Medulla oblongata (tissue), 1 donor: Measurements from ENCODE around the gene NAPA.
"Not testable (repeated sequence)": the region's sequence is repeated elsewhere in the genome, so short reads cannot be mapped to it uniquely, and the experiment has no call there.

ENCODE experiments used
- DNase-seq: peaks from one replicate; pipeline ENCODE4 v3.0.0-alpha.2; 2015; ENCODE audit errors: extremely low spot score

NAPA gene

GRCh38 chr19:47486220-47486619 lies 28.6 kb downstream of the NAPA start:
- not testable (repeated sequence) for DNase-seq

GRCh38 chr19:47485210-47485609 lies 29.7 kb downstream of the NAPA start:
- no peak for DNase-seq

DNA sequence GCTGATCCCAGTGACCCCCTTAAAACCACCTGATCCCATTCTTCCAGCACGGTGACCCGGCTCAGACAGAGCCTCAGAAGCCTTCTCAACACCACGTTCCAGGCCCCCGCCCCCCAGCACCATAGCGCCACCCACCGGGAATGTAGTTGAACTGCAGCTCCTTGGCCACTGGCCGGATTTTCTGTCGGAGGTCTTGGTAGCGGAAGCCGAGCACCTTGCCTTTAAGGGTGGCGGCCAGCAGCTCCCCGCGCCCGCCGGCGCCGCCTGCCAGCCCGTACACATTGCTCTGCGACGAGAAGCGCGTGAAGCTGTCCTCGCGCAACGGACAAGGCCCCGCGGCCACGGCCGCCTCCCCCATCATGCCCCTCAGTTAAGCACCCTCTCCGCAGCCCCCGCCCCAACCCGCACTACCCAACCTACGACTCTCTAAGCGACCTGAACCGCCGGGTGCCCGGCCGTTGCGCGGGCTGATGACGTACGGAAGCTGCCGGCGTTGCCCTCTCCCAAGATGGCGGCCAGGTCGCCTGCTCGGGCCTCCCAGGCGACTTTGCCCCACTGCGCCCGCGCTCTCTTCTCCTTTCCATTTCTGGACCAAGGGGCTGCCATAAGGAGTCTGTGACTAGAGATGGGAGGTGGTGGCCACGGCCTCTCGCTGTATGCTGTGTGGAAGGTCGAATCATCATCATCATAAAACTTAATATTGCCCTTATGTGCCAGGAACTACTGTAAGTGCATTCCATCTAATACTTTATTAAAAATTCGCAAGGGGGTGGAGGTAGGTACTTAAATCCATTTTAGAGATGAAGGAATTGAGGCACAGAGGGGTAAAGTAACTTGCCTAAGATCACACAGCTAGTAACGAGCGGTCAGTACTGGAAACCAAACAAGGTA lies 30.8 kb downstream of the NAPA start, which contains the start of gene KPTN:
Gene KPTN, minus strand, starts transcription at position 420 of the 891 bp plus-strand sequence. Its CDS starts 59 bp downstream, at position 361.
- peak; percentile 87 for DNase-seq

DNA sequence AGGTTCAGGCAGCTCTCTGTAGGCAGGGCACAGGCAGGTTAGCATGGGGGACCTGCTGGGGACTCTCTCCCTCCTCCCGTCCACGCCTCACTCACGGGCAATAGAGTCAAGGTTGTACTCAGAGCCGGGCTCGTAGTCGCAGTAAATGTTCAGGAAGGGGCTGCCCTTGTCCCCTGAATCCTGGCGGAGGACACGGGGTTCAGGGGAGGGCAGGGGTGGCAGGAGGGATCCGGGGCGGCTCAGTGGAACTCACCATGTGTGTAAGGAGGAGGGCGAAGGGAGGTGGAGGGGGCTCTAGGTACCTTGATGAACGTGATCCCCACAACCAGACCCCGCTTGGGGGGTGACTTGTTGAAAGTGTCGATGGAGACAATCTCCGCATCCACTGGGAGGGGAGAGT lies 31.7 kb downstream of the NAPA start:
- no peak for DNase-seq

GRCh38 chr19:47481460-47482052 lies 33.3 kb downstream of the NAPA start:
- no peak for DNase-seq

GRCh38 chr19:47480658-47481057 lies 34.2 kb downstream of the NAPA start:
- DNase-seq = no peak

DNA sequence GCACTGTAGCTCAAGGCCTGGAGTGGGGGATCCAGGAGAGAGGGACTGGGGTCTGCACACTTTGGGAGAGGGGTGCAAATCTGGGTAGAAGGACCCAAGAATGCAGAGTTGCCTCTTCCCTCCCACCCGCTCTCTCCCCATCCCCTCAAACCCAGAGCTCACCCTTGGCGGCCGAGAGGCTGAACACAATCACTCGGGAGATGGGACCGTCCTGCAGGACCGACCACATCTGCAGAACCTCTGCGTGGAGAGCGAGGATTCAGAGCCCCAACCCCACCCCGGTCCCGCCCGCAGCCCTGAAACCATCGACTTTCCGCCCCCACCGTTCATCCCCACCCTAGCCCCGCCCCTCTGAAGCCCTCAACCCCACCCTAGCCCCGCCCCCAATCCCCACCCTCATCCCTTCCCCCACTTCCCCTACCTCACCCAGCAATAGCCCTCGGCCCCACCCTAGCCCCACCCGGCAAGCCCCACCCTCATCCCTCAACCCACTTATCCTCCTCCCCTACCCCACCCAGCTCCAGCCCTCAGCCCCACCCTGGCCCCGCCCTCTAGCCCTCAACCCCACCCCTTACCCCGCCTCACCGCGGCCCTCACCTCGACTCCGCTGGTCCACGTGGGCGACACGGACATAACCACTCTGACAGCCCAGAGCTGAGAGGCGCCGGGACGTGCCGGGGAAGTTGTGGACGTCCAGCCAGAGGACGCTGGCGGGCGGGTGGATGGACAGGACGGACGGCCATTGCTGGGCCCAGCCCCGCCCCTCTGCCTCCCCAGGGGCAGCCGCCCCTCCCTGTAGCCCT lies 35.0 kb downstream of the NAPA start:
- no peak for DNase-seq

DNA sequence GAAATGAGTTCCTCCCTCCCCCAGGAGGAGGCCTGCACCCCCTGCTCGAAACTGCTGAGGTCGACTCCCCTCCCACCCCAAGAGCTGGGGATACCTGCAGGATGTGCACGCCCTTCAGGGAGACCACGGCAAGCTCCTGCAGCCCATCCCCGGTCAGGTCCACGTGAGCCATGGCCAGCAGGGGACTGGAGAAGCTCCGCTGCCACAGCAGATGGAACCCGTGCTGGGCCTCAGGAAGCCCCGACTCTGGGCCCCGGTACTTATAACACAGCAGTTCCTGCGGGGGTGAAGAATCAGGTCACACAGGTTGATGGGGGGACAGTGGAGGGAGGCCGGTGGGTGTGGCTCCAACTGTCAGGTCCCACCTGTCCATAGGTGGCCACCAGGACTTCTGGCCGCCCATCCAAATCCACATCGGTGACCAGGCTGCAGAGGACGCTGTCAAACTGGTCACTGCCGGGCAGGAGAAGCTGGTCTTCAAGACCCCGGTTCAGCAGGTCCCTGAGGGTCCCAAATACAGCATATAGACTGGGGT lies 38.4 kb downstream of the NAPA start:
- no peak for DNase-seq

DNA sequence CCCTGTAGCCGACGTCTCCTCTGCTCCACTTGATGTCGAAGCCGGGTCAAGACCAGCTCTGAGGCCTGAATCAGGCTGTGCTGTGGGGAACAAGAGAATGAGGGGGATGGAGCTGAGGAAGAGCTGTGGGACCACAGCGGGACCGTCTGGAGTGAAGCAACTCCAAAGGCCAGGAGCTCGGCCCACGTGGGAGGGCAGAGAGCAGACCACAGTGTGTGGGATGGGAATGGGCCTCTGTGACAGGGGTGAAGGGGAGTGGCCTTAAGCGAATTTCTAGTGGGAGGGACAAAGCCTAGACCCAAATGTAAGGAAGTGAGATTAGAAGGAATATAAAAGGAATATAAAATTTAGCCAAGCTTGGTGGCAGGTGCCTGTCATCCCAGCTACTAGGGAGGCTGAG lies 39.4 kb downstream of the NAPA start:
- no peak for DNase-seq

DNA sequence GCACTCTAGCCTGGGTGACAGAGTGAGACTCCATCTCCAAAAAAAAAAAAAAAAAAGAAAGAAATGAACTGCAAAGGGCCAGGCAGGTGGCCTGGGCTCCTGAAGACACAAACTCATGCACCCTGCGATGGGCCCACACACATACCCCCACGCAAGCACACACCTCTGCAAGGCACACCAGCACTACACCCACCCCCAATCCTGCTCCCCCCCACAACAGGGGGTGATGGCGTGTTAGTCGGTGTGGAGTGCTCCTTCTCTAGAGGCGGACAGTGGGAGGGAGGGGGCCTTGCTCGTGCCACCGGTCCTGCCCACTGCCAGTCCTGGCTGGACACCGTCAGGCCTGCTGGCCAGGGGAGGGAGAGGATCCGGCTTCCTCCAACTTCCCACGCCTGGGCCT lies 41.5 kb downstream of the NAPA start:
- DNase-seq = no peak

DNA sequence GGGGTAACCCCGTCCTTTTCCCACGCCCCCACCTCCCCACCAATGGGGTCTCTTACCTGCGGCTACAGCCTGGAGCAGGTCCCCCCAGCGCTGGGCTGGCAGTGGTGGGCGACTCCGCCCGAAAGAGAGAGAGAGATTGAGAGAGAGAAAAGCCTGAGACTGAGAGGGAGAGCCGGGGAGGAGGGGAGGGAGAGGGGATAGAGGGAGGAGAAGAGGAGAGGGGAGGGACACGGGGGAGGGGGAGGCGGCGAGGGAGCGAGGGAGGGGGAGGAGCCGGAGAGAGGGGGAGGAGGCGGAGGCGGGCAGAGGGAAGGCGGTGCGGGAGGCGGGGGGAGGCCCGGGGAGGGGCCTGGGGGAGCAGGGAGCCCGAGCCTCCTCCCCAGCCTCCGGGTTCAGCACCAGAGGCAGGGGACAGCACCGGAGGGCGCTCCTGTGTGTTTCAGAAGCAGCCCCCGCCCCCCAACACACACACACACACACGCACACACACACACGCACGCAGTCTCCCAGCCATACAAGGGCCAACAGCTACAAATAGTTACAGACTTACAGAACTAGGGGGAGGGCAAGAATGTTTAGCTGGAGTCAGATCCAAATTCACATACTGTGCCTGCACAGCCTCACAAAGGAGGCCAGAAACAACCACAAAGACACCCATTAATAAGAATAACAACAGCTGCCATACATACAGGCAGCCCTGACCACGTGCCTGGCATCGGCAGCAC lies 43.0 kb downstream of the NAPA start, which contains the start of gene SLC8A2:
Gene SLC8A2, minus strand, starts transcription at position 161 of the 725 bp plus-strand sequence. CDS start 5,490 bp downstream, outside the sequence.
- peak; percentile 37 for DNase-seq

- no peak for DNase-seq
These were observed 43.5 kb downstream of the NAPA start for GRCh38 chr19:47471381-47471732.

GRCh38 chr19:47470447-47471195 lies 44.2 kb downstream of the NAPA start:
- no peak for DNase-seq

GRCh38 chr19:47469719-47470118 lies 45.1 kb downstream of the NAPA start:
- DNase-seq = no peak

- no peak for DNase-seq
These were observed 45.5 kb downstream of the NAPA start for GRCh38 chr19:47469363-47469700.

DNA sequence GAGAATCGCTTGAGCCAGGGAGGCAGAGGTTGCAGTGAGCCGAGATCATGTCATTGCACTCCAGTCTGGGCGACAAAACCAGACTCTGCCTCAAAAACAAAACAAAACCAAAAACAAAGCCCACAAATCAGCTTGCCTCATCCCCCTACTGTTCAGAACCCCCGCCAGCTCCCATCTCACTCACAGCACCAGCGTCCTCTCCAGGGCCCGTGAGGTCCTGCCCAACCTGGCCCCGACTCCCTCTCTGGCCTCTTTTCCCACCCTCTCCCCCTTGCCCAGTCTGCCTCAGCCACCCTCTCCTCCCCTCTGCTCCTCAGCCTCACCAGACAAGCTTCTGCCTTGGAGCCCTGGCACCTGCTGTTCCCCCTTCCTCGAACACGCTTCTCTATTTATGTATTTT lies 46.9 kb downstream of the NAPA start:
- DNase-seq = no peak

- DNase-seq = no peak
These were observed 48.9 kb downstream of the NAPA start for GRCh38 chr19:47465957-47466356.

DNA sequence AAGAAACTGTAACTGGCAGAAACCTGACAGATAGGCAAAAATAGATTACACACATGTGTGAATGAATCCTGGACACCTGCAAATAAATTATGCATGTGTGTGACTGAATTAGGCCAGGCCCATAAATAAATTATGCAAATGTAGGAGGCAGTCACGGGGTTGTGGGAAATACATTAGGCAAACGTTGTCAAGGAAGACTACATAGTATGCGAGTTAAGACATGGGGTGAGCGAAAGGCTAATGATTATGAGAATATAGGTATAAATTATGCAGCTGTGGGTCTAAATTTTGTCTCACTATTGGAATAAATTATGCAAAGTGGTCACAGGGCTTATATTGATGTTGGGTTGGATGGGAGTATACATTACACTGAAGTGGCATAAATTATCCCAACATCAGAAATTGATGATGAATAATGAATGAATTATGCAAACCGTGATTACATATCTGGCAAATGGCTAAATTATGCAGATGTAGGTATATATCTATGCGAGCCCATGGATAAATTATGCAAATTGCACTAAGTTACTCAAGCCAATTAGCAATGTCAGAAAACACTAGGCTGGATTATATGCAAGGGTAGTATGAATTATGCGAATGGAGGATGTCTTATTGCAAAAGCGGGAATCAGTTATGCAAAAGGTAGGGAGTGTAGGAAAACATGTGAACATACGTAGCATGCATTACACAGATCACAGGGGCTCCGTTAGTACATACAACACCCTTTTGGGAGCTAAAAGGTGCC lies 50.0 kb downstream of the NAPA start:
- DNase-seq = no peak

GRCh38 chr19:47461876-47462275 lies 53.0 kb downstream of the NAPA start:
- DNase-seq = no peak

DNA sequence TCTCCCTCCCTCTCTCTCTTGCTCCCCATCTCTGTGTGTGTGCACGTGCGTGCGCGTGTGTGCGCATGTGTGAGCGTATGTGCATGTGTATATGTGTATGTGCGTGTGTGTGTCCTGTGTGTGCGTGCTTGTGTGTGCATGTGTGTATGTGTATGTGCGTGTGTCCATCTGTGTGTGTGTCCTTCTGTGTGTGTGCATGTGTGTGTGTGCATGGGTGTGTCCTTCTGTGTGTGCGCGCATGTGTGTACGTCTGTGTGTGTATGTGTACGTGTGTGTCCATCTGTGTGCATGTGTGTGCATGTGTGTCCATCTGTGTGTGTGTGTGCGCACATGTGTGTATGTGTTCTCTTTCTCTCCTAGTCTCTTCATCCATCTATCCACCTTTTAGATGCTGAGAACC lies 55.4 kb downstream of the NAPA start:
- no peak for DNase-seq
